Tibial nerve (tissue), 4 donors: ENCODE results near the gene TENM3.

Experiments used
- EP300 ChIP-seq, 2 donors: sonication (generic); formaldehyde crosslinking; IDR thresholded peaks; one replicate each; pipeline ENCODE4 v1.6.1; 2017; ENCODE audit warnings: antibody characterized with exemption in 2 of 2, mild to moderate bottlenecking in 1 of 2
- POLR2A ChIP-seq, 2 donors: fragments of 450-650 bp; IDR thresholded peaks; one replicate each; pipeline ENCODE4 v1.6.1; 2017; ENCODE audit warnings: antibody characterized with exemption in 2 of 2, mild to moderate bottlenecking in 2 of 2, moderate library complexity in 2 of 2
- TF ChIP-seq, protein P1 (sequence below), 5 experiments: fragments of 200-600 bp in 3 of 5; fragments of 450-650 bp in 2 of 5; sonication (generic) in 3 of 5; IDR thresholded peaks; one replicate each; pipeline ENCODE4 v1.5.1; 2016 to 2019; ENCODE audit warnings: antibody characterized with exemption in 5 of 5, mild to moderate bottlenecking in 3 of 5, moderate library complexity in 2 of 5

DNA sequence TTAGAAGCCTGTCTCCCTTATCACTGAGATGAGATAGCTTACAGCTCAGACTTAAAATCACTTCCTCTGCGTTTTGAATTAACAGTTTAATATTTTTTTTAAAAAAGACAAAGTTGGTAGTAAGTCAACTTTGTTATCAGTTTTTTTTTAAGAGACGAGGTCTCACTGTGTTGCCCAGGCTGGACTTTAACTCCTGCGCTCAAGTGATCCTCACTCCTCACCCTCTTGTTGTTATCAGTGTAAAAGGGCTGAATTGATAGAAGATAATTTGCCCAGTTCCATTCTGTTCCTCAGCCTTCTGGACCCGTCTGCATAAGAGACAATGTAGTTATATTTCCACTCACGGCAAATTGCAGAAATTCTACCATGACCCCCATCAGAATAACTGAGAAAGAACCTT, 428.5 kb downstream of the TENM3 start:
- TF ChIP-seq EP300 (IDR thresholded peaks at IDR 0.05) = no peak
- TF ChIP-seq, protein P1, sequence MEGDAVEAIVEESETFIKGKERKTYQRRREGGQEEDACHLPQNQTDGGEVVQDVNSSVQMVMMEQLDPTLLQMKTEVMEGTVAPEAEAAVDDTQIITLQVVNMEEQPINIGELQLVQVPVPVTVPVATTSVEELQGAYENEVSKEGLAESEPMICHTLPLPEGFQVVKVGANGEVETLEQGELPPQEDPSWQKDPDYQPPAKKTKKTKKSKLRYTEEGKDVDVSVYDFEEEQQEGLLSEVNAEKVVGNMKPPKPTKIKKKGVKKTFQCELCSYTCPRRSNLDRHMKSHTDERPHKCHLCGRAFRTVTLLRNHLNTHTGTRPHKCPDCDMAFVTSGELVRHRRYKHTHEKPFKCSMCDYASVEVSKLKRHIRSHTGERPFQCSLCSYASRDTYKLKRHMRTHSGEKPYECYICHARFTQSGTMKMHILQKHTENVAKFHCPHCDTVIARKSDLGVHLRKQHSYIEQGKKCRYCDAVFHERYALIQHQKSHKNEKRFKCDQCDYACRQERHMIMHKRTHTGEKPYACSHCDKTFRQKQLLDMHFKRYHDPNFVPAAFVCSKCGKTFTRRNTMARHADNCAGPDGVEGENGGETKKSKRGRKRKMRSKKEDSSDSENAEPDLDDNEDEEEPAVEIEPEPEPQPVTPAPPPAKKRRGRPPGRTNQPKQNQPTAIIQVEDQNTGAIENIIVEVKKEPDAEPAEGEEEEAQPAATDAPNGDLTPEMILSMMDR (IDR thresholded peaks at IDR 0.05) = no peak
- TF ChIP-seq POLR2A (IDR thresholded peaks at IDR 0.05) = no peak
